Measurements from ENCODE around the gene COX4I1. TPM values are rescaled to one million over a fixed set of nuclear protein-coding genes. Genes with fewer than 3 reads are reported as not detected.

Gene COX4I1
- total RNA-seq, 1 experiment from 2014 or later = 839 TPM

DNA sequence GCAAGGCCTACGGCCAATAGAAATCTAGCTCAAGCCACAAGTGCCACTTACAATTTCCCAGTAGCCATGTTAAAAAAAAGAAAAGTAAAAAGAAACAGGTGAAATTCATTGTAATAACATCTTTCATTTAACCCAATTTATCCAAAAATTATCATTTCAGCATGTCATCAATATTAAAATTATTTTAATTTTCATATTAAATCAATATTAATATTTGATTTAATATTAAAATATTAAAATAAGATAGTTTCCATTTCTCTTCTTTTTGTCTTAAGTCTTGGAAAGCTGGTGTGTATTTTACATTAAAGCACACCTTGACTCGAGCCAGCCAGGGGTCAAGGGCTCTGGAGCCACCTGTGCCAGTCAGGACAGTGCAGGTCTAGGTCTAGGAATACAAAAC is 35.9 kb upstream of the COX4I1 start:
- intact Hi-C loops (cut with micrococcal nuclease) = no loop called here
- no peaks in the 10 kb centered on the region for H3K79me2 ChIP-seq (ENCODE audit: insufficient read depth, low read length)
- H3K27me3 ChIP-seq (ENCODE audit: insufficient read depth, low read length) = peaks cover 6% of the 10 kb centered on the region; the same call in 1 of the 2 replicates
- no peaks in the 10 kb centered on the region for H3K36me3 ChIP-seq (ENCODE audit: control insufficient read depth in 1 of 2, insufficient read depth in 2 of 2, low read length in 2 of 2)
- H3K27ac ChIP-seq (ENCODE audit: low read depth, low read length) = no peak overlapping the region
- no peak for TF ChIP-seq EGR1 (IDR thresholded peaks at IDR 0.05; ENCODE audit: low read depth)
- TF ChIP-seq, protein P1, sequence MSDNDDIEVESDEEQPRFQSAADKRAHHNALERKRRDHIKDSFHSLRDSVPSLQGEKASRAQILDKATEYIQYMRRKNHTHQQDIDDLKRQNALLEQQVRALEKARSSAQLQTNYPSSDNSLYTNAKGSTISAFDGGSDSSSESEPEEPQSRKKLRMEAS (IDR thresholded peaks at IDR 0.05) = no peak
- TF ChIP-seq RAD21 (IDR thresholded peaks at IDR 0.05; ENCODE audit: low read depth) = no peak
- TF ChIP-seq CEBPB (IDR thresholded peaks at IDR 0.05; ENCODE audit: low read depth) = no peak
- no peak for TF ChIP-seq EZH2phosphoT487 (IDR thresholded peaks at IDR 0.05; ENCODE audit: borderline replicate concordance)
- TF ChIP-seq, protein P2, sequence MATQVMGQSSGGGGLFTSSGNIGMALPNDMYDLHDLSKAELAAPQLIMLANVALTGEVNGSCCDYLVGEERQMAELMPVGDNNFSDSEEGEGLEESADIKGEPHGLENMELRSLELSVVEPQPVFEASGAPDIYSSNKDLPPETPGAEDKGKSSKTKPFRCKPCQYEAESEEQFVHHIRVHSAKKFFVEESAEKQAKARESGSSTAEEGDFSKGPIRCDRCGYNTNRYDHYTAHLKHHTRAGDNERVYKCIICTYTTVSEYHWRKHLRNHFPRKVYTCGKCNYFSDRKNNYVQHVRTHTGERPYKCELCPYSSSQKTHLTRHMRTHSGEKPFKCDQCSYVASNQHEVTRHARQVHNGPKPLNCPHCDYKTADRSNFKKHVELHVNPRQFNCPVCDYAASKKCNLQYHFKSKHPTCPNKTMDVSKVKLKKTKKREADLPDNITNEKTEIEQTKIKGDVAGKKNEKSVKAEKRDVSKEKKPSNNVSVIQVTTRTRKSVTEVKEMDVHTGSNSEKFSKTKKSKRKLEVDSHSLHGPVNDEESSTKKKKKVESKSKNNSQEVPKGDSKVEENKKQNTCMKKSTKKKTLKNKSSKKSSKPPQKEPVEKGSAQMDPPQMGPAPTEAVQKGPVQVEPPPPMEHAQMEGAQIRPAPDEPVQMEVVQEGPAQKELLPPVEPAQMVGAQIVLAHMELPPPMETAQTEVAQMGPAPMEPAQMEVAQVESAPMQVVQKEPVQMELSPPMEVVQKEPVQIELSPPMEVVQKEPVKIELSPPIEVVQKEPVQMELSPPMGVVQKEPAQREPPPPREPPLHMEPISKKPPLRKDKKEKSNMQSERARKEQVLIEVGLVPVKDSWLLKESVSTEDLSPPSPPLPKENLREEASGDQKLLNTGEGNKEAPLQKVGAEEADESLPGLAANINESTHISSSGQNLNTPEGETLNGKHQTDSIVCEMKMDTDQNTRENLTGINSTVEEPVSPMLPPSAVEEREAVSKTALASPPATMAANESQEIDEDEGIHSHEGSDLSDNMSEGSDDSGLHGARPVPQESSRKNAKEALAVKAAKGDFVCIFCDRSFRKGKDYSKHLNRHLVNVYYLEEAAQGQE (IDR thresholded peaks at IDR 0.05; ENCODE audit: low read depth) = no peak
- no peak for TF ChIP-seq SIN3A (IDR thresholded peaks at IDR 0.05; ENCODE audit: low read depth)
- no peak for TF ChIP-seq EZH2 (IDR thresholded peaks at IDR 0.05)
- ChIA-PET POLR2A (no interaction called here), RAD21 (ENCODE audit: low non-redundant PET in 1 of 2, low total read pairs in 2 of 2, uncharacterized antibody in 2 of 2, unreplicated experiment in 2 of 2) (no interaction called here), CTCF (no interaction called here)
- H3K4me1 ChIP-seq (ENCODE audit: control insufficient read depth in 1 of 2, insufficient read depth in 2 of 2, low read length in 2 of 2) = peaks cover 15 to 30% of the 10 kb centered on the region in 2 experiments
- no TSS peak for BruUV-seq (replicated peaks)
- H3K9me3 ChIP-seq (ENCODE audit: control insufficient read depth in 1 of 2, insufficient read depth in 1 of 2, low read depth in 1 of 2, low read length in 2 of 2) = no peaks in the 10 kb centered on the region
- no peak overlapping the region for H3K4me3 ChIP-seq (replicated peaks in 1 of 2; ENCODE audit: low read depth in 1 of 2, low read length in 2 of 2)
- no peaks in the 10 kb centered on the region for H3K9me2 ChIP-seq (ENCODE audit: insufficient read depth)
- H2AFZ ChIP-seq (ENCODE audit: low read depth, low read length, poor library complexity, severe bottlenecking) = no peak overlapping the region
- no peak overlapping the region for H3K4me2 ChIP-seq (ENCODE audit: low read length)
- H3K9ac ChIP-seq (ENCODE audit: low read length) = no peak overlapping the region
- DNase-seq (ENCODE audit: low read depth, low spot score) (no peak), ATAC-seq (no peak)
- no peaks in the 10 kb centered on the region for H4K20me1 ChIP-seq (ENCODE audit: insufficient read depth)

Measured in HCT116 (cell line).